Measurements from ENCODE around the gene HNRNPH1.

DNA sequence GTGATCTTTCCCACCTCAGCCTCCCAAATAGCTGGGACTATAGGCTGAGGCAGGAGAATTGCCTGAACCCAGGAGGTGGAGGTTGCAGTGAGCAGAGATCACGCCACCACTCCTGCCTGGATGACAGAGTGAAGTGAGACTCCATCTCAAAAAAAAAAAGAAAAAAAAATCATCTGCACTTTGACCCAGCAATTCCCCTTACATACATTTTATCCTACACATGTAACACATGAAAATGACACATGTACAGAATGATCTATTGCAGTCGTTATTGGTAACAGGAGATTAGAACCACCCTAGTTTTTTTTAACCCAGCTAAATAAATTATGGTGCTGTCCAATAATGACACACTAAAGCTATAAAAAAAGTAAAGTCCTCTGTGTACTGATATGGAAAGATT, 58.9 kb downstream of the HNRNPH1 start:
- TF ChIP-seq, protein P1, sequence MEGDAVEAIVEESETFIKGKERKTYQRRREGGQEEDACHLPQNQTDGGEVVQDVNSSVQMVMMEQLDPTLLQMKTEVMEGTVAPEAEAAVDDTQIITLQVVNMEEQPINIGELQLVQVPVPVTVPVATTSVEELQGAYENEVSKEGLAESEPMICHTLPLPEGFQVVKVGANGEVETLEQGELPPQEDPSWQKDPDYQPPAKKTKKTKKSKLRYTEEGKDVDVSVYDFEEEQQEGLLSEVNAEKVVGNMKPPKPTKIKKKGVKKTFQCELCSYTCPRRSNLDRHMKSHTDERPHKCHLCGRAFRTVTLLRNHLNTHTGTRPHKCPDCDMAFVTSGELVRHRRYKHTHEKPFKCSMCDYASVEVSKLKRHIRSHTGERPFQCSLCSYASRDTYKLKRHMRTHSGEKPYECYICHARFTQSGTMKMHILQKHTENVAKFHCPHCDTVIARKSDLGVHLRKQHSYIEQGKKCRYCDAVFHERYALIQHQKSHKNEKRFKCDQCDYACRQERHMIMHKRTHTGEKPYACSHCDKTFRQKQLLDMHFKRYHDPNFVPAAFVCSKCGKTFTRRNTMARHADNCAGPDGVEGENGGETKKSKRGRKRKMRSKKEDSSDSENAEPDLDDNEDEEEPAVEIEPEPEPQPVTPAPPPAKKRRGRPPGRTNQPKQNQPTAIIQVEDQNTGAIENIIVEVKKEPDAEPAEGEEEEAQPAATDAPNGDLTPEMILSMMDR (conservative IDR thresholded peaks at IDR 0.05; ENCODE audit: low read depth, low read length) = no peak
- no peak for TF ChIP-seq EZH2 (IDR thresholded peaks at IDR 0.05; ENCODE audit: borderline replicate concordance, low read depth, low read length, poor library complexity, severe bottlenecking)
